WI38 (cell line): ENCODE data around the gene ENPP1.

Source experiments
- H3K4me3 ChIP-seq: 2 replicates; pipeline ENCODE4 v1.5.1; 2011; ENCODE audit warnings: low read depth, mild to moderate bottlenecking, control low read depth, low read length
- TF ChIP-seq, protein P1 (sequence below): IDR thresholded peaks from 2 replicates; pipeline ENCODE4 v1.5.1; 2012; ENCODE audit warnings: low read depth, mild to moderate bottlenecking, control low read depth, low read length

ENPP1 gene

DNA sequence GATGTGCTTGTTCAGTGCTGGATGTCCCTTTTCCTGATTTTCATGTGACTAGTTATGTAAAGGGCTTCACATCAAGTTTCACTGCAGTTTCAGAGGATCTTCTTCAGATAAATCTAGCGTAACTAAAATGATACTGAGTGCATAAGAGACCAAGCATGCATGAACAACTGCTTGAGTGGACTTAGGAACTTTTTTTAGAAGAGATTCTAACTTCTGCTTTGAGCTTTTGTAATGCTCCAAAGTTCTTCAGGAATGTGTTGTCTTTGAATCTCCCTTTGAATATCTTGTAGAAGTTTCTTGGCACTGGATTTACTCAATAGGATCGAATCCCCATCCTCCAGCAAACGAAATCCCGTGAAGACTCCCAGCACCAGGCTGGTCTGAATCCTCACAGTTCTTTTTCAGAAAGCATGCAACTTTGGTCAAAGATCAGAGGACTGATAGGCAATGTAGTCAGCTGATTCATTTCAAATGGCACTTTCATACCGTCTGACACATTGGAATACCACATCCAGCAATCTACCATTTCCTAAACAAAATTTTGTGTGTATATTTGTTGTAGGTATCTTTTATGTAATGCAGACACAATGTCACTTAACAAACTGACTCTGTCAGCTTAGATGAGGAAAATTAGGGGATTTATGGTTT, 33.2 kb downstream of the ENPP1 start:
- TF ChIP-seq, protein P1, sequence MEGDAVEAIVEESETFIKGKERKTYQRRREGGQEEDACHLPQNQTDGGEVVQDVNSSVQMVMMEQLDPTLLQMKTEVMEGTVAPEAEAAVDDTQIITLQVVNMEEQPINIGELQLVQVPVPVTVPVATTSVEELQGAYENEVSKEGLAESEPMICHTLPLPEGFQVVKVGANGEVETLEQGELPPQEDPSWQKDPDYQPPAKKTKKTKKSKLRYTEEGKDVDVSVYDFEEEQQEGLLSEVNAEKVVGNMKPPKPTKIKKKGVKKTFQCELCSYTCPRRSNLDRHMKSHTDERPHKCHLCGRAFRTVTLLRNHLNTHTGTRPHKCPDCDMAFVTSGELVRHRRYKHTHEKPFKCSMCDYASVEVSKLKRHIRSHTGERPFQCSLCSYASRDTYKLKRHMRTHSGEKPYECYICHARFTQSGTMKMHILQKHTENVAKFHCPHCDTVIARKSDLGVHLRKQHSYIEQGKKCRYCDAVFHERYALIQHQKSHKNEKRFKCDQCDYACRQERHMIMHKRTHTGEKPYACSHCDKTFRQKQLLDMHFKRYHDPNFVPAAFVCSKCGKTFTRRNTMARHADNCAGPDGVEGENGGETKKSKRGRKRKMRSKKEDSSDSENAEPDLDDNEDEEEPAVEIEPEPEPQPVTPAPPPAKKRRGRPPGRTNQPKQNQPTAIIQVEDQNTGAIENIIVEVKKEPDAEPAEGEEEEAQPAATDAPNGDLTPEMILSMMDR, result no peak
- no peak overlapping the region for H3K4me3 ChIP-seq

DNA sequence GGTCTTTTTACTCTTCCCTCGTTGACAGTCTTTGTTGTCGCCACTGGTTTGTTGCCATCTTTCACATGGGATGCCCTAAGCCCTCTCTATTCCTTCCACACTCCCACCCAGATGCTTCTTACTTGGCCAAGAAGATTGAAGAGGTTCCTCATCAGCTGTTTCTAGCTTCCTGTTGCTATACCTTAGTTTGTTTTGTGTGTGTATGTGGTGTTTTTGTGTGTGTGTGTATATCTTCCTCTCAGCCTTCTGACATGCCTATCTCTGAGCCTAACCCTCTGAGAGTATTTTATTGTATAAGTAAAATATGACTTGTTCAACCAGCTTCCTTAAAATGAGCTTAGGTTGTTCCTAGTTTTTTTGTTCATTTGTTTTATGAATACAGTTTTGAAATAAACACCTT, 35.9 kb downstream of the ENPP1 start:
- TF ChIP-seq, protein P1, result no peak
- no peak overlapping the region for H3K4me3 ChIP-seq

DNA sequence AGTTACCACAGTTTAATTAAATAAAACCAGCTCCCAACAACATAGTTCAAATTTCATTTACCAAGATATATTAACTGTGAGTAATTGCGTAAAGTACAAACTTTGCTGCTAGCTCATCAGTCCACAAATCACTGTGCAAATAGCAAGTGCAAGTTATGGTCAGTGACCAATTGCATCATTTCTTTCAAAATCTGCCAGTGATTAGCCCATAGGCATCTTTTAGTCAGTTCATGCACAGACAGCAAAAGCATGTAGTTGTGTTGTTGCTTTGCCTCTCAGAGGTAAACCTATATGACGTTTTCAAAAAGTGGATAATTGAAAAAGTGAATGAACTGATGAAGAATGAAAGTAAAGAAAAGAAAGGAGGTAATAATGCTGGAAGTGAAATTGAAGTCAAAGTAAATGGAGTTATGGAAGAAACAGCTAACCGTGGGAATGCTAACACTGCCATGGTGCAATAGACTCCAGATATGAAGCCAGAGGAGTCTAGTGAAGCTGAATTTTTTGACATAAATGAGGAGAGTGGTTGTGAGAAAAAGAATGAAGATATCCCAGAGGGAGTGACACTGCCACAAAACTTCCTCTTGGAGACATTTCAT, 36.5 kb downstream of the ENPP1 start:
- no peak overlapping the region for H3K4me3 ChIP-seq
- TF ChIP-seq, protein P1, result no peak

DNA sequence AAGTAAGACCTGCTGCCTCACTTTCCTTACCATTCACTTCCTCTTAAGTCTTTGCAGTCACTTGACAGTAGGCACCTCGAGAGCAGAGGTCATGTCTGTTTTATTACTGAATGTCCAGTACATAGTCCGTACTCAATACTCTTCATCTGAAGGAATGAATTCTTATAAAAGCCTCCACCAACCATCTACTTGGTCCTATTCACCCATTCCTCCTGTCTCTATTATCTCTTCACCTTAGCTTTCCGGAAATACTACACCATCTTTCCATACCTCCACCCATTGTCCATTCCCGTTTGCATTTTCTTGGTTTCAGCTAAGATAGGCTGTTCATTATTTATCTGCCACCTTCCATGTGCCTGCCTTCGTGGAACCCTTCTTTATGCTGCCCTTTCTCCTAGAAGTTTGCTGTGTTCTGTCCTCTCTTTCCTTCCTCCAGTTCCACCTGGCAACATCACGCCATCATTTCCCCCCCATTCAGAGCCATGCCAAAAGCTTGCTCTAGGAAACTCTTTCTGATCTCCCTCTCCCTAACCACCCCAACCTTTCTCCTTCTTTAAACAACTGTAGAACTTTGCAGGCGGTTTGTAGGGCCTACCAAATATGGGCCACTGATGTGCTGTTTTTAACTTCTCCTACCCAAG, 38.3 kb downstream of the ENPP1 start:
- TF ChIP-seq, protein P1, result no peak
- no peak overlapping the region for H3K4me3 ChIP-seq

DNA sequence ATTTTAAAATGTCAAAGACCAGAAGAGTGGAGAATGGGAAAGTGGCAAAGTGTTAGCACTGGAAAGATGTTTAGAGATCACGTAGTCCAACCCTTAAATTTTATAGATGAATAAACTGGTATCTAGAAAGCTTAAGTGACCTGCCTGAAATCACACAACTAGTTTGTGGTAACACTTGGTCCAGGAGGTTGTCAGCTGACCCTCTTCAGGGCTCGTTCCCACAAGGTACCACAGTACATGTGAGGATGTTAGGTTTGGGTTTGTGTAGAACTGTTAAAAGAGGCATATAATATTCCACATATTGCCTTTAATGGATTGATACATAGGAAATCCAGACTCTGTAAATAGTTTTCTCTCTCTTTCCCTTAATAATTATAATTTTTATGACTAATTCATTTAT, 39.1 kb downstream of the ENPP1 start:
- TF ChIP-seq, protein P1, result no peak
- H3K4me3 ChIP-seq, result no peak overlapping the region

DNA sequence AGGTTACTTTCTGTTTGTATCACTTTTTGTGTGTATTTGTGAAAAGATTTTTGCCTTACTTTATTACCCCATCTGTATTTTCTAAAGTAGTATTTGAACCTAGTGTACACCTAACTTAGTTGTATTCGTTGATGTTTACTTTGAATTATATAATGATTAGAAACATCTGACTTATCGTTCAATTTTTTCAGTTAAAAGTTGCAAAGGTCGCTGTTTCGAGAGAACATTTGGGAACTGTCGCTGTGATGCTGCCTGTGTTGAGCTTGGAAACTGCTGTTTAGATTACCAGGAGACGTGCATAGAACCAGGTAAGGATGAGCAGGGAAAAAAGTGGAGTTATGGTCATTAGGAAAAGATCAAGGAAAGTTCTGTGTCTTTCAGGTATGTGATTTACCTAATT, 42.0 kb downstream of the ENPP1 start:
- no peak overlapping the region for H3K4me3 ChIP-seq
- TF ChIP-seq, protein P1, result no peak
